Astrocyte of the hippocampus (primary cell): ENCODE measurements around the gene PPFIA1.

Experiments
- DNase-seq: peaks from one replicate; pipeline ENCODE4 v3.0.0; 2011; ENCODE audit warnings: low read depth, low spot score

The PPFIA1 gene

GRCh38 chr11:70353900-70354568 lies 83.5 kb downstream of the PPFIA1 start:
- DNase-seq: no peak

DNA sequence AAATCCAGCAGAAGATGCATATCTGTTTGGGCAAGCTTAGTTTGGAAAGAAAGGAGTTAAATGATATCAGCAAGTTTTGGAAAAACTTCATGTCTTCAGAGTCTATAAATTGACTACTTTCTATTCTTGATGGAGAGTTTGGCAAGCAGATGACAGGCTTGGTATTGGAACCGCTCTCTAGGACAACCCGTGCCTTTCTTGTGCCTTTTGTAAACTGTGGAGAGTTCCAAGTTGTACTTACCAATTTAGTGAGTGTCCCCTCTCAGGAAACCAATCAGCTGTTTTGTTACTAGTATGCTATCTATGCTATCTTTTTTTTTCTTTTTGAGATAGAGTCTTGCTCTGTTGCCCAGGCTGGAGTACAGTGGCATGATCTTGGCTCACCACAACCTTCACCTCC lies 84.1 kb downstream of the PPFIA1 start:
- no peak for DNase-seq

DNA sequence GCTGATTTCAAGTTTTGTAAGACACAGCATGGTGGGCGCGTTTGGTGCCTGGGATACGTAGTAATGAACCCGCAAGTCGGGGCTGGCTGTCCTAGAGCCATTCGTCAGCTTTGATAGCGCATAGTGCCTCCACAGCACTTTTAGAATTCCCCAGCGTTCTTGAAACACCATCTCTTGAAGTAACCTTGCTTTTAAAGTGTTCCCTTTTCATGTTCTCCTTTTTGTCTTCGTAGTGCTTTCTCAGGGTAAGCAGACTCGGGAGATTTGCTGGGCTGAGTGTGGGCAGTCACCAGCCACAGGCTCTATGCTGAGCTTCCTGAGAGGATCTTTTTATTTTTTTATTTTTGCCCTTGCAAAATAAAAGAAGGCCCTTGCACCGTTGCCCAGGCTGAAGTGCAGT lies 88.3 kb downstream of the PPFIA1 start:
- no peak for DNase-seq

- no peak for DNase-seq
Measured at GRCh38 chr11:70359451-70360205, 89.1 kb downstream of the PPFIA1 start.

- DNase-seq: no peak
Measured at GRCh38 chr11:70360211-70360610, 89.7 kb downstream of the PPFIA1 start.

DNA sequence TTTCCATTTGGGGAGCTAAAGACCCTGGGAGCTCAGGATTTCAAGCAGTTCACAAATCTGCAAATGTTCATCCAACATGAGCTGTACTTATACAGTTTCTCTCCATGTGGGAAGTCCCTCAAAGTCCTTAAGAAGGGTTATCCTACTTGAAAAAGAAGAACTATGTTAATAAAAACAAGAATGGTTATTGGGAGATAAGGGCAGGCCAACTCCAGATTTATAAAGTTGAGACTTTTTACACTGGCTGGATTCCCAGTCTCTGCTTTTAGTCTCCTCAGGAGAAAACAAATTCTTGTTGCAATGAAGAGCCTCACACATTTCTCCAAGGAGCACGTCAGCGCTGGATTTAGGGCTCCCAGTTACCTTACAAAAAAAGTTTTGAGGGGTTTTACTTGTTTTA lies 93.7 kb downstream of the PPFIA1 start:
- peak; percentile 46 for DNase-seq

DNA sequence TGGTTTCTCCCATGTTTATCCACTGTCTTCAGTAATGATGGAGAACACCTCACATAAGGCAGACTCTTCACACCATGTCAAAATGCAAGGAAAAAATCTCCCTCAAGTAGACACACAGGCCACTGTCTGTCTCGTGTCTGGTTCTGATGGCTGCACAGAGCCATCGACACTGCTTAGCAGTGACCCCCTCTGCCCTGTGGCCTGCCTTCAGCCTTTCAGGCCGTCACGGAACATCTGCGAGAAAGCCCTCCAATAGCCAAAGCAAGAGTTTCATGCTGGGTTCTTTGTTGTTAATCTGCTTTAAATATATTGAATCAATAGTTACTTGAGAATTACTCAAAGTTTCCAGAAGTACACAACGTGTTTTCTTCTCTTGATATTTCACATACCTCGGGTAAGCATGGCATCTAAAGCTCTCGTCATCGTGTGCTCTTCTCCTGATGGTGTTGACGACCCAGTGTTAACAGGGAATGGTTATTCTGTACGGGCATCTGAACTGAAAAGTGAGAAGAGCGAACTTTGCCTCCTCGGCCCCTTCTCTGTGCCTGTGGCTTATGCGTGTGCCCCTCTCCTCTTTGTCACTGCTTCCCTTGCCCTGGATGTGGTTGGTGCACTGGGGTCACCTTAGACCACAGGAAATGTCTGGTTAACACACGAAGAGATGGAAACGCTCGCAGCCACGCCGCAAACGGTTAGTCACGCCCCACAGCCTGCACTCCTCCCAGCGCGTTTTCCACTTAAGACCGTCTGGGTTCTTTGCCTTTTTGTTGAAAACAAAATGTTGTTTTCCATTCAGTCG lies 94.5 kb downstream of the PPFIA1 start:
- no peak for DNase-seq

- no peak for DNase-seq
Measured at GRCh38 chr11:70365544-70365927, 95.0 kb downstream of the PPFIA1 start.

DNA sequence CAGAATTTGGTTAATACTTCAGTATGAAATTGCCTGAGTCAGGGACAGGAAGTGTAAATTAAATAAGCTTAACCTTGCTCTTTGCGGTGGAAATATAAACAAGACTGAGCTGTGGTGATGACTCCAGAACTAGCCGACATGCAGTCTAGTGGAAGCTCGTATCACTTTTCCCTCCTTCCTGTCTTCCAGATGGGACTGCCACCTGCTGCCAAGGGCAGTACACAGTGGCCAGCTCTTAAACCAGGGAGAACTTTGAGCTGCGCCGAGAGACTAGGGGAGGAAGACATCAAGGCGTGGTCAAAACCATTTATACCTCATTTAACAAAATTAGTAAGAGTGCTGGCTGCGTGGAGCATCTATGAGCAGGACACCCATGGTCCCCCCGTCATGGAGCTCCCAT lies 96.6 kb downstream of the PPFIA1 start:
- no peak for DNase-seq

DNA sequence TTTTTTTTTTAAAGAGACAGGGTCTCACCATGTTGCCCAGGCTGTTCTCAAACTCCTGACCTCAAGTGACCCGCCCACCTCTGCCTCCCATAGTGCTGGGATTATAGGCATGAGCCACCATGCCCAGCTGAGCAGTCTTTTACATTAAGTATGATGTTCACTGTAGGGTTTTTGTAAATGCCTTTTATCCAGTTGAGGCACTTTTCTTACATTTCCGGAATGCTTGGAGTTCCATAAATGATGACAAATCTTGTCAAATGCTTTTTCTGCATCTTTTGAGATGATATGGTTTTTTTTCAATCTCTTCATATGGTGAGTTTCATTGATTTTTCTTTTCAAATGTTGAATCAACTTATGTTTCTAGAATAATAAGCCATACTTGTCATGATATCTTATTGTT lies 98.5 kb downstream of the PPFIA1 start:
- DNase-seq: no peak

DNA sequence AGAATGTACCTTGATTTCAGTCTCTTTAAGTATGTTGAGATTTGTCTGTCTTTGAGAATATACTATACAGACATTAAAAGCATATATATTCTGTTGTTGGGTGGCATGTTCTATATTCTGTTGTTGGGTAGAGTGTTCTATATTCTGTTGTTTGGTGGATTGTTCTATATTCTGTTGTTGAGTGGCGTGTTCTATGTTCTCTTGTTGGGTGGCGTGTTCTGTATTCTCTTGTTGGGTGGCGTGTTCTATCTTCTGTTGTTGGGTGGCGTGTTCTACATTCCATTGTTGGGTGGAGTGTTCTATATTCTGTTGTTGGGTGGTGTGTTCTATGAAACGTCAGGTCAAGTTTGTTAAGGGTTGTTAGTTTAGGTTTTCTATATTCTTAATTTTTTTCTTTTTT lies 100.8 kb downstream of the PPFIA1 start:
- no peak for DNase-seq

DNA sequence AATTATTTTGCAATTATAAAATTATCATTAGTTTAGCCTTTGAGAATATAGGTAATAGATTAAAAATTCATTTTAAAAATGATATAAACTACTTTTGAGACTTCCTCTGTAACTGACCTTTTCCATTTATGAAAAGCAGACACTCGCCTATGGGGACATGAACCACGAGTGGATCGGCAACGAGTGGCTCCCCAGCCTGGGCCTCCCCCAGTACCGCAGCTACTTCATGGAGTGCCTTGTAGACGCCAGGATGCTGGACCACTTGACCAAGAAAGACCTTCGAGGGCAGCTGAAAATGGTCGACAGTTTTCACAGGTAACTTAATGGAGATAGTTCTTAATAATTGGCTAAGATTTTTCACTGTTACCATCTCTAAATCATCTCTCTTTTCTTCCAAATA lies 101.6 kb downstream of the PPFIA1 start:
- DNase-seq: no peak

- no peak for DNase-seq
Measured at GRCh38 chr11:70376621-70377020, 106.1 kb downstream of the PPFIA1 start.

GRCh38 chr11:70377645-70378044 lies 107.2 kb downstream of the PPFIA1 start:
- no peak for DNase-seq

DNA sequence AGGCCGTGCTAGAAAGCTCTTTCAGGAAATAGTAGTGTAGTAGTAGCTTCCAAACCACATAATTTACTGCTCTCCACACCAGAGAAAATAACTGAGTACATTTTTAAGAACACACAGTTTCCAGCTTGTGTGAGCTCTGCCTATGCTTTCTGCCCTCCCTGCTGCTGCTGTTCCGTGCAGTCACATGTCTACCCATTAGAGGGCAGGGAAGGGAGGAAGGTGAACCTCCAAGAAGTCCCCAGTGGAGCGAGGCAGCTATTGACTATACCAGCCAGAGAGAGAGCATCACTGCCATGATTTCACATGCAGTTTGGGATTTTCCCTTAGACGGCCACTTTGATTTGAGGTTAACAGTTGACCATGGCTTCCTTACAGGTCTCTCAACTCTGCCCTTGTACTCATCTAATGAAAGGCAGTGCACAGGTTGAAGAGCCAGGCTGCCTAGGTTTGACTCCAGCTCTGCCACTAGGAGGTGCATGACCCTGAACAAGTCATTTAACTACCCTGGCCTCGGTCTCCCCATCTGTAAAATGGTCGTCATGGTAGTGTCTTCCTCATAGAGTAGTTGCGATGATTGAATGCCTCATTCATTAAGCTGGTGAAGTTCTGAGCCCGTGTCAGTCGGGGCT lies 108.1 kb downstream of the PPFIA1 start:
- no peak for DNase-seq

DNA sequence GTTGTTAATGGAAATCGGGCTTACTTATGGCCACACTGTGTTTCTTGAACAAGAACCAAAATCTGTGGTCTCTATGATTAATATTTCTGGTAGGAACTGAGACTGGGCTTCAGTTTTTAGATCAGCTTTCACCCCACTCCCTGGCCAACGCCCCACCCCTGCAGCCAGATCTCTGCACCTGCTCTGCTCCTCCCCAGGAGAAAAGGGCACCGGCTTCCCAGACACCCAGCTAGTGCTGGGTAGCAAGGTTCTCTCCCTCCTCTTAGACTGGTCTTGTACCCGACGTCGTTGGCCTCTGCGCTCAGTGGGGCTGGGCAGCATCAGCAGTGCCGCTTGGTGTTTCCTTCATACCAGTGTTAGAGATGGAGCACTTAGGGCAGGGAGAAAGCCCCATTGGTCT lies 110.9 kb downstream of the PPFIA1 start:
- no peak for DNase-seq

DNA sequence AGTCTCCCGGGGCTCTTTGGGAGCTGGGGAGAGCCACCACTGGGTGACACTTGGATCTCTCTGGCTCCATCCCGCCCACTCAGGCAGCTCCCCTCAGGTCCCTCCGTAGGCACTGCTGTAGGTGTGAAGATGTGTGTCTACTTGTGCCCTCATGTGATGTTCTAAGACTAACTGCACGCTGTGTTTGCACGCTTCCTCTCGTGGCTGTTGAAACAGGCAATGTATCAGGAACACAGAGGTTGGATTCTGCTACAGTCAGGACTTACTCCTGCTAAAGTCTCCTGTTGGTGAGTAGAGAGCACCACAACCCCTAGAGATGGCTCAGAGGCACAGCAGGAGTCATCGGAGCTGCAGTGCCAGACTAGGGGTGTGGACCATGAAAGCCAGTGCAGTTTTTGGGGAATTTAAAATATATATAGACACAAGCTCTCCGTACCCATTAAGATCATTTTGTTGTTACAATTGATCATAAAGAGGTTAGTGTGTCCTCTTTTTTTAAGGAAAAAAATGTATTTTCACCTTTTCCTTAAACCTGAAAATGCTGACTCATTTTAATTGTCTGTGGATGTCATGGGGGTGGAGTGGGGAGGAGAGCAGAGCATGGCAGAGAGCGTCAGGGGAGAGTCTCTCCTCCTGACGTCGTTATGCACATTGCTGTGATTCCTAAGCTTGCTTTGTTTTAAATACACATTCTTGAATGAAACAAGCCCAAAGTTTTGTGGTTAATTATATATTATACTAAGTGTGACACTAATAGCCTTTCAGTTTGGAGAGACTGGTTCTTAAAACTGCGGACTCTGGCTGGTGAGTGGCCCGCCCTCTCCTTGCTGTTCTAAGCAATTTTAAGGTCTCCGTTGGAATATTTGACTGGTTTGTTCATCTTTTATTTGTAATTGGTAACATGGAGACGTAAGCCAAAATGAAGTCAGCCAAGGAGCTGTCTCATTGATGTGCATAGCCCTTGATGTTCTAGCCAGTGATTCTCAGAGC lies 111.7 kb downstream of the PPFIA1 start:
- DNase-seq: peak; percentile 90

- DNase-seq: no peak
Measured at GRCh38 chr11:70383664-70384565, 113.4 kb downstream of the PPFIA1 start.

- no peak for DNase-seq
Measured at GRCh38 chr11:70384566-70385152, 114.2 kb downstream of the PPFIA1 start.

GRCh38 chr11:70387564-70387963 lies 117.1 kb downstream of the PPFIA1 start:
- DNase-seq: no peak
